Measurements from ENCODE around the gene PEX5L.

The PEX5L gene

DNA sequence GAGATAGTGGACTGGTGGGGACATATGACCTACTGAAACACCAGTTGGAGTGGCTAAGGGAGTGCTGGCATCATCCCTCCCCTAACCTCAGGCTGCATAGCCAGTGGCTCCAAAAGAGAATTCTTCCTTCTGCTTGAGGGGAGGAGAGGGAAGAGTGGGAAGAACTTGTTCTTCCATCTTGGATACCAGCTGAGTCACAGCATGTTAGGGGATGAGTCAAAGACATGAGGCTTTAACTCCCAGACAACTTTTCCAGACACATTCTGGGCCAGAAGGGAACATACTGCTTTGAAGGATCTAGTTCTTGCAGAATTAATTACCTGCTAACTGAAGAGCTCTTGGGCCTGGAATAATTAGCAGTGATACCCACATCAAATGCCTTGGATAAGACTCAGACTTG, 36.8 kb upstream of the PEX5L start:
- no peak overlapping the region for H2AFZ ChIP-seq (ENCODE audit: low read depth, low read length)
- H3K79me2 ChIP-seq (ENCODE audit: low read length): no peaks in the 10 kb centered on the region
- H3K9ac ChIP-seq (ENCODE audit: low read length): no peak overlapping the region
- no peaks in the 10 kb centered on the region for H3K27me3 ChIP-seq (ENCODE audit: low read depth, low read length)
- no peak overlapping the region for H3K4me3 ChIP-seq (ENCODE audit: low read length)
- no peak overlapping the region for H3K27ac ChIP-seq (ENCODE audit: low read length)
- no peaks in the 10 kb centered on the region for H4K20me1 ChIP-seq (ENCODE audit: insufficient read depth, low read length)
- no peaks in the 10 kb centered on the region for H3K9me3 ChIP-seq (ENCODE audit: insufficient read depth, low read length)
- TF ChIP-seq, protein P1, sequence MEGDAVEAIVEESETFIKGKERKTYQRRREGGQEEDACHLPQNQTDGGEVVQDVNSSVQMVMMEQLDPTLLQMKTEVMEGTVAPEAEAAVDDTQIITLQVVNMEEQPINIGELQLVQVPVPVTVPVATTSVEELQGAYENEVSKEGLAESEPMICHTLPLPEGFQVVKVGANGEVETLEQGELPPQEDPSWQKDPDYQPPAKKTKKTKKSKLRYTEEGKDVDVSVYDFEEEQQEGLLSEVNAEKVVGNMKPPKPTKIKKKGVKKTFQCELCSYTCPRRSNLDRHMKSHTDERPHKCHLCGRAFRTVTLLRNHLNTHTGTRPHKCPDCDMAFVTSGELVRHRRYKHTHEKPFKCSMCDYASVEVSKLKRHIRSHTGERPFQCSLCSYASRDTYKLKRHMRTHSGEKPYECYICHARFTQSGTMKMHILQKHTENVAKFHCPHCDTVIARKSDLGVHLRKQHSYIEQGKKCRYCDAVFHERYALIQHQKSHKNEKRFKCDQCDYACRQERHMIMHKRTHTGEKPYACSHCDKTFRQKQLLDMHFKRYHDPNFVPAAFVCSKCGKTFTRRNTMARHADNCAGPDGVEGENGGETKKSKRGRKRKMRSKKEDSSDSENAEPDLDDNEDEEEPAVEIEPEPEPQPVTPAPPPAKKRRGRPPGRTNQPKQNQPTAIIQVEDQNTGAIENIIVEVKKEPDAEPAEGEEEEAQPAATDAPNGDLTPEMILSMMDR (IDR thresholded peaks at IDR 0.05; ENCODE audit: low read depth, low read length): no peak
- TF ChIP-seq EZH2phosphoT487 (IDR thresholded peaks at IDR 0.05; ENCODE audit: low read depth): no peak
- no peaks in the 10 kb centered on the region for H3K36me3 ChIP-seq (replicated peaks; ENCODE audit: low read depth, low read length)
- no peak overlapping the region for H3K4me2 ChIP-seq (ENCODE audit: low read length)
- H3K4me1 ChIP-seq (ENCODE audit: low read length): no peaks in the 10 kb centered on the region

DNA sequence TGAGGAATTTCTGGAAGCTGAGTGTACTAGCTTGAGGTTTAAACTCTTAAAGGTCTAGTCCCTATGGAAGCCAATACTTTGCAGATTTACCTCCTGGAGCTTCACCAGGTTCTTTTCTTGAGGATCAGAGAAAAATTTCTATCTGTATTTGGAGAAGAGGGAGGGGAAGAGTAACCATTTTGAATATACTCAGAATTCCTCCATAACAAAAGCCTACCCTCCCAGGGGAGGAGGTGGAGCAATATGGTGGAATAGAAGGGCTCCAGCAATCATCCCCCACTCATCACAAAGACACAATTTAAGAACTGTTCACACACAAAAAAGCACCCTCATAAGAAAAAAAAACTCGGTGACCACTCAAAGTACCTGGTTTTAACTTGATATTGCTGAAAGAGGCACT, 36.0 kb upstream of the PEX5L start:
- Histone ChIP-seq H3K9me3 (ENCODE audit: insufficient read depth, low read length) (no peaks in the 10 kb centered on the region), H3K27ac (ENCODE audit: low read length) (no peak overlapping the region), H2AFZ (ENCODE audit: low read depth, low read length) (no peak overlapping the region), H3K4me2 (ENCODE audit: low read length) (no peak overlapping the region), H4K20me1 (ENCODE audit: insufficient read depth, low read length) (no peaks in the 10 kb centered on the region), H3K27me3 (ENCODE audit: low read depth, low read length) (no peaks in the 10 kb centered on the region), H3K36me3 (replicated peaks; ENCODE audit: low read depth, low read length) (no peaks in the 10 kb centered on the region), H3K9ac (ENCODE audit: low read length) (no peak overlapping the region), H3K79me2 (ENCODE audit: low read length) (no peaks in the 10 kb centered on the region), H3K4me3 (ENCODE audit: low read length) (no peak overlapping the region), H3K4me1 (ENCODE audit: low read length) (no peaks in the 10 kb centered on the region)
- TF ChIP-seq, protein P1 (IDR thresholded peaks at IDR 0.05; ENCODE audit: low read depth, low read length): no peak
- no peak for TF ChIP-seq EZH2phosphoT487 (IDR thresholded peaks at IDR 0.05; ENCODE audit: low read depth)

DNA sequence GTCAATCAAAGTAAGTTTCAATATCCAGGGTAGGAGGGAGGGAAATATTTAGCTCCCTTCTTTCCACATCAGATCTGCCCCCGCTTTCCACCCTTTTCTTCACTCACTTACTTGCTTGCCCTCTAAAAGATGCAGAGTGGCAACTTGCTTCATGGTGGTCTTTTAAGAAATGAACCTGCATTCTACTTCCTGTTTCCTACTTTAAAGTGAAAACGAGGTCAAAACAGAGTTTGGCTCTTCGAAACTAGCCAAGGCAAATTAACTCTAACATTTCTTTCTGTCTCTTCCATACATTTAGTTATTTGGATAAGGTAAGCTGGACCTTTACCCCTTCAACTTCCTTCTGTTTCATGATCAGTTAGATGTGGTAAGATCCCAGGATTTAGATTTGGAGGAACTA, 34.2 kb upstream of the PEX5L start:
- H3K27ac ChIP-seq (ENCODE audit: low read length): no peak overlapping the region
- no peaks in the 10 kb centered on the region for H3K27me3 ChIP-seq (ENCODE audit: low read depth, low read length)
- H3K4me2 ChIP-seq (ENCODE audit: low read length): no peak overlapping the region
- TF ChIP-seq EZH2phosphoT487 (IDR thresholded peaks at IDR 0.05; ENCODE audit: low read depth): no peak
- TF ChIP-seq, protein P1 (IDR thresholded peaks at IDR 0.05; ENCODE audit: low read depth, low read length): no peak
- H3K9ac ChIP-seq (ENCODE audit: low read length): no peak overlapping the region
- H3K9me3 ChIP-seq (ENCODE audit: insufficient read depth, low read length): no peaks in the 10 kb centered on the region
- no peak overlapping the region for H3K4me3 ChIP-seq (ENCODE audit: low read length)
- H3K36me3 ChIP-seq (replicated peaks; ENCODE audit: low read depth, low read length): no peaks in the 10 kb centered on the region
- H2AFZ ChIP-seq (ENCODE audit: low read depth, low read length): peak overlapping the region; percentile 74
- no peaks in the 10 kb centered on the region for H3K4me1 ChIP-seq (ENCODE audit: low read length)
- H4K20me1 ChIP-seq (ENCODE audit: insufficient read depth, low read length): no peaks in the 10 kb centered on the region
- H3K79me2 ChIP-seq (ENCODE audit: low read length): no peaks in the 10 kb centered on the region

DNA sequence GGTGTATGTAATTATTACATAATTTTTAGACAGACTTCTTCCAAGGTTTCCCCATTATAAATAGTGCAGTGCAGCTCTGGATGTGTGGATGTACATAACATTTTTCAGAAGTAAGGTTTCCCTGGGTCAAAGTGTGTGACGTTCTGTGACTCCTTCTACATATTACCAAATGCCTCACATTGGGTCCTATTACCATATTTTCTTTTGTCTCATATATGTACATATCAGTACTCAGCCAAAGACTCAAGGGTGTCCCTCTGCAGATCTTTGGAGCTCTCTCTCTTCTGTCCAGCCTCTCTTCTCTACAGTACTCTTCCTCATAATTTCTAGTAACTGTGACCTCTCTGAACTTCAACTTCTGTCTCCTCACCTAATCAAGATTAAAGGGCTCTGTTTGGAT, 31.3 kb upstream of the PEX5L start:
- no peak overlapping the region for H3K4me3 ChIP-seq (ENCODE audit: low read length)
- H3K4me2 ChIP-seq (ENCODE audit: low read length): no peak overlapping the region
- no peaks in the 10 kb centered on the region for H3K9me3 ChIP-seq (ENCODE audit: insufficient read depth, low read length)
- H2AFZ ChIP-seq (ENCODE audit: low read depth, low read length): no peak overlapping the region
- H3K9ac ChIP-seq (ENCODE audit: low read length): no peak overlapping the region
- H3K79me2 ChIP-seq (ENCODE audit: low read length): no peaks in the 10 kb centered on the region
- no peaks in the 10 kb centered on the region for H3K36me3 ChIP-seq (replicated peaks; ENCODE audit: low read depth, low read length)
- H4K20me1 ChIP-seq (ENCODE audit: insufficient read depth, low read length): no peaks in the 10 kb centered on the region
- H3K4me1 ChIP-seq (ENCODE audit: low read length): no peaks in the 10 kb centered on the region
- TF ChIP-seq, protein P1 (IDR thresholded peaks at IDR 0.05; ENCODE audit: low read depth, low read length): no peak
- TF ChIP-seq EZH2phosphoT487 (IDR thresholded peaks at IDR 0.05; ENCODE audit: low read depth): no peak
- H3K27ac ChIP-seq (ENCODE audit: low read length): no peak overlapping the region
- no peaks in the 10 kb centered on the region for H3K27me3 ChIP-seq (ENCODE audit: low read depth, low read length)

Data from OCI-LY3 (cell line).